Measurements from ENCODE around the gene CYP2B6.
"Not testable (repeated sequence)": the region's sequence is repeated elsewhere in the genome, so short reads cannot be mapped to it uniquely, and the experiment has no call there.

DNA sequence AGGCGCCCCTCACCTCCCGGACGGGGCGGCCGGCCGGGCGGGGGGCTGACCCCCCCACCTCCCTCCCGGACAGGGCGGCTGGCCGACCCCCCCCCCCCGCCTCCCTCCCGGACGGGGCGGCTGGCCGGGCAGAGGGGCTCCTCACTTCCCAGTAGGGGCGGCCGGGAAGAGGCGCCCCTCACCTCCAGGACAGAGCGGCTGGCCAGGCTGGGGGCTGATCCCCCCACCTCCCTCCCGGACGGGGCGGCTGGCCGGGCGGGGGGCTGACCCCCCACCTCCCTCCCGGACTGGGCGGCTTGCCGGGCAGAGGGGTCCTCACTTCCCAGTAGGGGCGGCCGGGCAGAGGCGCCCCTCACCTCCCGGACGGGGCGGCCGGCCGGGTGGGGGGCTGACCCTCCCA, 25.7 kb upstream of the CYP2B6 start:
- TF ChIP-seq CTCF (conservative IDR thresholded peaks at IDR 0.05 in 1 of 2, IDR thresholded peaks at IDR 0.05 in 1 of 2; ENCODE audit: low read depth in 1 of 2, low read length in 2 of 2); EZH2 (IDR thresholded peaks at IDR 0.05; ENCODE audit: low read length, missing control alignments): not testable (repeated sequence)

Data from fibroblast of lung (primary cell).